A549 treated with CpdA at 1 μM for 4 hours (cell line): Measurements from ENCODE around the gene TEK. TPM values are rescaled to one million over a fixed set of nuclear protein-coding genes. Genes with fewer than 3 reads are reported as not detected.

Experiments used
- total RNA-seq: library from RNA; stranded (reverse); fragments of 200-300 nt; extraction: Qiagen RNA extraction; gene quantifications from 5 replicates; pipeline ENCODE4 v1.2.3, GENCODE V29; 2022; ENCODE audit warnings: low read depth

TEK gene
- 0.03 to 0.08 TPM (median 0.06 TPM) in 5 replicates for total RNA-seq

GRCh38 chr9:27108981-27109541, at the start of gene TEK:
Gene TEK (plus strand): TSS chr9:27109225. CDS start chr9:27109591, 366 bp downstream.

Other genes starting within 250 kb of the TEK start
- gene CAAP1, start 216.4 kb upstream of the TEK start, total RNA-seq, result 15.5 to 24.1 TPM (median 16.1 TPM) in 5 replicates
- 31.3 to 44.3 TPM (median 32.1 TPM) in 5 replicates for gene PLAA, start 162.0 kb upstream of the TEK start, total RNA-seq
- gene IFT74, start 152.8 kb upstream of the TEK start, total RNA-seq, result 11.9 to 18.0 TPM (median 13.9 TPM) in 5 replicates
- gene LRRC19, start 103.6 kb upstream of the TEK start, total RNA-seq, result not detected in 5 replicates
- gene EQTN, start 187.9 kb downstream of the TEK start, total RNA-seq, result not detected in 5 replicates